Activated CD4-positive, alpha-beta T cell treated with anti-CD3 and anti-CD28 coated beads, Interleukin-2, amount 10 ng/mL, durations not matched to agents 24 days and 14 days (primary cell): ENCODE results near the gene PMFBP1. TPM values are rescaled to one million over a fixed set of nuclear protein-coding genes. Genes with fewer than 3 reads are reported as not detected.

ENCODE experiments used
- DNase-seq: peaks from one replicate; pipeline ENCODE4 v3.0.0; 2022
- H3K27ac Mint-ChIP-seq: one replicate; pipeline ENCODE4 v1.8.0; 2022; ENCODE audit warnings: mild to moderate bottlenecking, mixed read lengths
- H3K27me3 Mint-ChIP-seq: one replicate; pipeline ENCODE4 v1.8.0; 2022; ENCODE audit warnings: mixed read lengths
- H3K36me3 Mint-ChIP-seq: one replicate; pipeline ENCODE4 v1.8.0; 2022; ENCODE audit warnings: low read depth, mild to moderate bottlenecking, mixed read lengths
- H3K4me1 Mint-ChIP-seq: one replicate; pipeline ENCODE4 v1.8.0; 2021; ENCODE audit warnings: mixed read lengths
- H3K4me3 Mint-ChIP-seq: one replicate; pipeline ENCODE4 v1.8.0; 2022; ENCODE audit warnings: mild to moderate bottlenecking, moderate library complexity, mixed read lengths
- H3K9me3 Mint-ChIP-seq: one replicate; pipeline ENCODE4 v1.8.0; 2021; ENCODE audit warnings: mixed read lengths
- intact Hi-C: fragments of 100-400 bp; cut with micrococcal nuclease; formaldehyde crosslinking; loops from one replicate; pipeline ENCODE4 v1.15.1; 2023
- total RNA-seq: library from RNA; stranded (reverse); gene quantifications from 2 replicates; pipeline ENCODE4 v1.2.3, GENCODE V29; 2022

The PMFBP1 gene
- total RNA-seq, 1 donor from 2014 or later, result 0.21 TPM

- no peaks in the 10 kb centered on the region for H3K27me3 Mint-ChIP-seq
- intact Hi-C loops, result no loop called here
- DNase-seq, result no peak
- H3K27ac Mint-ChIP-seq, result no peak overlapping the region
- peaks cover 34% of the 10 kb centered on the region for H3K36me3 Mint-ChIP-seq
- no peak overlapping the region for H3K4me3 Mint-ChIP-seq
- no peaks in the 10 kb centered on the region for H3K9me3 Mint-ChIP-seq
- H3K4me1 Mint-ChIP-seq, result no peaks in the 10 kb centered on the region
Measured at GRCh38 chr16:72112906-72113615, 58.9 kb downstream of the PMFBP1 start.

DNA sequence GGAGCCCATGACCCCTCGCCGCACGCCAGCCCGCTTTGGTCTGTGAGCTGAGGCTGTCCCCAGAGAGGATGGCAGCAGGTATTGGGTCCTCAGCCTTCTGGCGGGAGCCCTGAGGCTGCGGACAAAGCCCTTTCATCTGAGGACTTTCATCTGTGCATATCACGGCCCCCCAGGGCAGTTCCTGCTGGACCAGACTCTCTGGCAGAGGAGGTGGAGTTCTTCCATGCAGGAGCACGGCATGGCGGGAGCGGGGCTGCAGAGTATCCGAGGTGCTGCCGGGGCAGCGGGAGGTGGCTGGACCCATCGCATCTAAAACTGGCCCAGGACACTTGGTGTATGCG, 59.5 kb downstream of the PMFBP1 start:
- Mint-ChIP-seq H3K9me3 (no peaks in the 10 kb centered on the region), H3K36me3 (peaks cover 39% of the 10 kb centered on the region)

GRCh38 chr16:72111657-72112451, 60.1 kb downstream of the PMFBP1 start:
- no peak overlapping the region for H3K4me3 Mint-ChIP-seq
- no peak for DNase-seq
- H3K9me3 Mint-ChIP-seq, result no peaks in the 10 kb centered on the region
- H3K27me3 Mint-ChIP-seq, result no peaks in the 10 kb centered on the region
- H3K27ac Mint-ChIP-seq, result no peak overlapping the region
- intact Hi-C loops, result no loop called here
- H3K4me1 Mint-ChIP-seq, result no peaks in the 10 kb centered on the region
- peaks cover 45% of the 10 kb centered on the region for H3K36me3 Mint-ChIP-seq

More for the DNA sequence above, 59.5 kb downstream of the PMFBP1 start:
- Mint-ChIP-seq H3K4me3 (no peak overlapping the region), H3K4me1 (no peaks in the 10 kb centered on the region), H3K27me3 (no peaks in the 10 kb centered on the region), H3K27ac (no peak overlapping the region)
- intact Hi-C loops, result no loop called here
- no peak for DNase-seq

DNA sequence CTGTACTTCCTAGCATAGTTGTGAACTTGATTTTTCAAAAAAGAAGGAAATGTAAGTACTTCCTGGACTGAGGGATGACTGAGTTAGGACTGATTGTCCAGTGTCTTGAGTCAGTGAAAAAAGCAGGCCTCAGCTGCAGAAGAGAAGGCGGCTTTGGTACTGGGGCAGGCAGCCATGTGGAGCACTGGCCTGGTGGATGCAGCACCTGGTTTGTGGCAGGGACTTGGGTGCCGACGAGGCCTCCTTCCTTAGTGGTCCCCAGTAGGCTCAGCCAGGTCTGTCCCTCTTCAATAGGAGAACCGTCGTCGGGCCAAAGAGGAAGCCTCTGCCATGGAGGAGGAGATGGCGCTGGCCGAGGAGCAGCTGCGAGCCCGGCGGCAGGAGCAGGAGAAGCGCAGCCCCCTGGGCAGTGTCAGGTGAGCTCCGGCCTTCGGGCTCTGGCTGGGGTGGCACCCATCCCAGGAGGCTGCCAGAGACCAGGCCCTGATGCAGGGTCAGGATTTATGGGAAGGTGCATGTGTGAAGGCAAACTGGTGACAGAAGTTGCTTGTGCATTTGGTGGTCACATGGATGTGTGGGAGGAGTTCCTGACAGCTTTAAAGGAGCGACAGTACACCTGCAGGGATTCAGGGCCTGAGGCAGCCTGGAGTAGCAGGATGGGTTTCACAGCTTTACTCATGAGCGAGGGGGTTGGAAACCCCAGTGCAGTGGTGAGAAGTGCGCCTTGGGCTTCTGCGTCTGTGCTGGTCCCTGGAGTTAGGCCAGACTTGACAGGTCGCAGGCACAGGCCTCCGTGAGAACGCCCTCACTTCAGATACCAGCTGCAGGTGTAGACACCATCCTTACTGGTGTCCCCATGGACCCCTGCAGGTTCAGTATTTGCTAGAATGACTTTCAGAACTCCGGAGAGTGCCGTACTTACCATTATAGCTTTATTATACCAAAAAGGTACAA, 61.0 kb downstream of the PMFBP1 start:
- H3K9me3 Mint-ChIP-seq, result no peaks in the 10 kb centered on the region
- H3K4me3 Mint-ChIP-seq, result no peak overlapping the region
- peaks cover 50% of the 10 kb centered on the region for H3K36me3 Mint-ChIP-seq
- no peak overlapping the region for H3K27ac Mint-ChIP-seq
- intact Hi-C loops, result no loop called here
- no peak for DNase-seq
- H3K27me3 Mint-ChIP-seq, result no peaks in the 10 kb centered on the region
- H3K4me1 Mint-ChIP-seq, result no peaks in the 10 kb centered on the region

DNA sequence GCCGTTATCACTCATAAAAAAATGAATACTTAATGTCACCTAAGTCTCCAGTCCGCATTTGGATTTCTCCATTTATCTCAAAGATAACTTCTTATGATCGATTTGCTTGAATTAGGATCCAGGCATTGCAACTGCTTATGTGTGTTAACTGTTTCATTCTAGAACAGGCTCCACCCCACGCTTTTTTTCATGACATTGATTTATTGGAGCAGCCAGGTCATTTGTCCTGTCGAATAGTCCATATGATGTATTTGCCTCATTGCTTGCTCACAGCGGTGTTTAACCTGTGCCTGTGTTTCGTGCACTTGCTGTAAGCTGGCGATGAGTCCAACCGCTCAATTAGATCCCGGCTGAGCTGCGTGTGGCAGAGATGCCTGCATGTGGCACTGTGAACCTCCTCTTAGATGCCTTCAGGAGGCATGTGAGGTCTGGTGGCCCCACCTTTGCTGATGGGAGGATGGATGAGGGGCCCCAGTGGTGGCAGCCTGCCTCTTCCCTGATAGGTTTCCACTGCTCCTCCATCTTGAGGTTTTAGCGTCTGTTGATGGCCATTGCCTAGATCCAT, 61.9 kb downstream of the PMFBP1 start:
- no peak for DNase-seq
- Mint-ChIP-seq H3K4me1 (no peaks in the 10 kb centered on the region), H3K27ac (no peak overlapping the region), H3K27me3 (no peaks in the 10 kb centered on the region), H3K36me3 (peaks cover 59% of the 10 kb centered on the region), H3K9me3 (no peaks in the 10 kb centered on the region), H3K4me3 (no peak overlapping the region)
- intact Hi-C loops, result no loop called here

DNA sequence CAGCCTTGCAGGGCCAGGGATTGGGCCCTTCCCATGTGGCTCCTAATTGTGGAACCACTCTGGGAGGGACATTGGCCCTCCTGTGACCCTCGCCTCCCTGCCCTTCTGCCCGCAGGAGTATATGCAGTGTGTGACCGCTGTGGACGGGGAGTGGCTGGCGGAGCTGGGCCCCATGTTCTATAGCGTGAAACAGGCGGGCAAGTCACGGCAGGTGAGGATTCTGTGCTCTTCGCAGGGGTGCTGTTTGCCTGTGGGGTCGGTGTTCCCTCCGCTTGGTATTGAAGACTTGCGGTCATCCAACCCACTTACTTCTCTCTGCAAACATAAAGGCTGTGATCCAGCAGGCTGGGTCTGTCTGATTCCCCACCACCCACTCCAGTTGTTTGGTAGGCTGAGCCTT, 62.7 kb downstream of the PMFBP1 start:
- H3K36me3 Mint-ChIP-seq, result peaks cover 65% of the 10 kb centered on the region
- intact Hi-C loops, result no loop called here
- no peaks in the 10 kb centered on the region for H3K9me3 Mint-ChIP-seq
- no peaks in the 10 kb centered on the region for H3K4me1 Mint-ChIP-seq
- H3K4me3 Mint-ChIP-seq, result no peak overlapping the region
- no peaks in the 10 kb centered on the region for H3K27me3 Mint-ChIP-seq
- no peak for DNase-seq
- H3K27ac Mint-ChIP-seq, result no peak overlapping the region

- Mint-ChIP-seq H3K9me3 (no peaks in the 10 kb centered on the region), H3K36me3 (peaks cover 73% of the 10 kb centered on the region), H3K4me3 (no peak overlapping the region), H3K27ac (no peak overlapping the region), H3K27me3 (no peaks in the 10 kb centered on the region), H3K4me1 (no peaks in the 10 kb centered on the region)
- intact Hi-C loops, result no loop called here
- no peak for DNase-seq
Measured at GRCh38 chr16:72108353-72109102, 63.4 kb downstream of the PMFBP1 start.

- no peaks in the 10 kb centered on the region for H3K9me3 Mint-ChIP-seq
- H3K27ac Mint-ChIP-seq, result no peak overlapping the region
- H3K4me1 Mint-ChIP-seq, result no peaks in the 10 kb centered on the region
- H3K4me3 Mint-ChIP-seq, result no peak overlapping the region
- intact Hi-C loops, result no loop called here
- H3K27me3 Mint-ChIP-seq, result no peaks in the 10 kb centered on the region
- no peak for DNase-seq
- peaks cover 83% of the 10 kb centered on the region for H3K36me3 Mint-ChIP-seq
Measured at GRCh38 chr16:72107371-72107770, 64.6 kb downstream of the PMFBP1 start.

GRCh38 chr16:72105978-72106377, 66.0 kb downstream of the PMFBP1 start:
- DNase-seq, result no peak
- intact Hi-C loops, result no loop called here
- no peak overlapping the region for H3K4me3 Mint-ChIP-seq
- H3K9me3 Mint-ChIP-seq, result no peaks in the 10 kb centered on the region
- H3K4me1 Mint-ChIP-seq, result no peaks in the 10 kb centered on the region
- H3K27me3 Mint-ChIP-seq, result no peaks in the 10 kb centered on the region
- H3K27ac Mint-ChIP-seq, result no peak overlapping the region
- peaks cover 87% of the 10 kb centered on the region for H3K36me3 Mint-ChIP-seq

GRCh38 chr16:72104905-72105304, 67.0 kb downstream of the PMFBP1 start:
- H3K27ac Mint-ChIP-seq, result no peak overlapping the region
- intact Hi-C loops, result no loop called here
- DNase-seq, result no peak
- H3K4me1 Mint-ChIP-seq, result no peaks in the 10 kb centered on the region
- no peak overlapping the region for H3K4me3 Mint-ChIP-seq
- H3K27me3 Mint-ChIP-seq, result no peaks in the 10 kb centered on the region
- peaks cover 88% of the 10 kb centered on the region for H3K36me3 Mint-ChIP-seq
- H3K9me3 Mint-ChIP-seq, result no peaks in the 10 kb centered on the region

GRCh38 chr16:72101195-72101594, 70.8 kb downstream of the PMFBP1 start:
- Mint-ChIP-seq H3K27me3 (no peaks in the 10 kb centered on the region), H3K36me3 (peaks cover 86% of the 10 kb centered on the region), H3K27ac (no peak overlapping the region), H3K9me3 (no peaks in the 10 kb centered on the region), H3K4me1 (peaks cover 6% of the 10 kb centered on the region), H3K4me3 (no peak overlapping the region)
- intact Hi-C loops, result no loop called here
- DNase-seq, result no peak

DNA sequence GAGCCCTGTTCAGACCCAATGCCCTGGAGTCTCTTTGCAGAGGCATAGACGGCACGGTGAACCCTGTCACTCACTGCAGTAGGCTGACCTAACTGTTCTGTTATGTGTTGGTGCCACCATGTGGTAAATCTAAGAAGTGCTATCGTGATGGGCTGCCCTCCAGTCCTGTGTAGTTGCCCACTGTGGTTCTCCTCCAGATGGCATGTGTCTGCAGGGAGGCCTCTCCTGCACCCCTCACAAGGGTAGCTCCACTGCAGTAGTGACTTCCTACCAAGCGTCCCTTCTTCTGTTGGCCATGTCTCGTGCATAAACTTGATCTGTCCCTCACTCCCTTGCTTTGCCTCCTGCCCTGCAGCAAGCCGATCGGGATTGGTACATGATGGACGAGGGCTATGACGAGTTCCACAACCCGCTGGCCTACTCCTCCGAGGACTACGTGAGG, 72.6 kb downstream of the PMFBP1 start:
- H3K4me3 Mint-ChIP-seq, result no peak overlapping the region
- intact Hi-C loops, result loop anchor here (1.0 to 10.0 kb wide), 2 partner anchors 33 to 375 kb away; partner anchors contain the start of gene PHLPP2
- DNase-seq, result peak; percentile 87
- H3K27ac Mint-ChIP-seq, result no peak overlapping the region
- peaks cover 20% of the 10 kb centered on the region for H3K4me1 Mint-ChIP-seq
- H3K36me3 Mint-ChIP-seq, result peaks cover 74% of the 10 kb centered on the region
- no peaks in the 10 kb centered on the region for H3K9me3 Mint-ChIP-seq
- no peaks in the 10 kb centered on the region for H3K27me3 Mint-ChIP-seq

DNA sequence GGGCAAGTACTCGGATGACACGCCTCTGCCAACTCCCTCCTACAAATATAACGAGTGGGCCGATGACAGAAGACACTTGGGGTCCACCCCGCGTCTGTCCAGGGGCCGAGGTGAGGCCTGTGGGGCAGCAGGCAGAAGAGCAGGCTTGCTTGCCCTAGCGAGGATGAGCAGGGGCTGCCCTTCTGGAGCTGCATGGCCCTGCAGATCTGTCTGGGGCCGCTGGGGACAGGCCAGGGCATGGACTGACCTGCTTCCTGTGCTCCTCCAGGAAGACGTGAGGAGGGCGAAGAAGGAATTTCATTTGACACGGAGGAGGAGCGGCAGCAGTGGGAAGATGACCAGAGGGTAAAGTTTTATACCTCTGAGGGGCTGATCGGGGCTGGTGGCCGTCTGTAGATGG, 73.0 kb downstream of the PMFBP1 start:
- Mint-ChIP-seq H3K4me3 (no peak overlapping the region), H3K27me3 (no peaks in the 10 kb centered on the region), H3K27ac (no peak overlapping the region), H3K36me3 (peaks cover 70% of the 10 kb centered on the region), H3K9me3 (no peaks in the 10 kb centered on the region), H3K4me1 (peaks cover 20% of the 10 kb centered on the region)
- intact Hi-C loops, result loop anchor here (1.0 to 10.0 kb wide), 2 partner anchors 33 to 374 kb away; partner anchors contain the start of gene PHLPP2
- DNase-seq, result no peak
